Activated CD4-positive, alpha-beta T cell treated with anti-CD3 and anti-CD28 coated beads, Interleukin-2, amount 50 U/mL, for 24 hours (primary cell): Measurements from ENCODE around the gene RAB3IP.
"Not testable (repeated sequence)": the region's sequence is repeated elsewhere in the genome, so short reads cannot be mapped to it uniquely, and the experiment has no call there.

ENCODE experiments used
- DNase-seq, 2 donors: peaks; one replicate each; pipeline ENCODE4 v3.0.0-alpha.2; 2020; ENCODE audit warnings: low read depth in 1 of 2, low spot score in 1 of 2

Gene RAB3IP

GRCh38 chr12:69834576-69834975 lies 95.9 kb downstream of the RAB3IP start:
- DNase-seq = no peak

DNA sequence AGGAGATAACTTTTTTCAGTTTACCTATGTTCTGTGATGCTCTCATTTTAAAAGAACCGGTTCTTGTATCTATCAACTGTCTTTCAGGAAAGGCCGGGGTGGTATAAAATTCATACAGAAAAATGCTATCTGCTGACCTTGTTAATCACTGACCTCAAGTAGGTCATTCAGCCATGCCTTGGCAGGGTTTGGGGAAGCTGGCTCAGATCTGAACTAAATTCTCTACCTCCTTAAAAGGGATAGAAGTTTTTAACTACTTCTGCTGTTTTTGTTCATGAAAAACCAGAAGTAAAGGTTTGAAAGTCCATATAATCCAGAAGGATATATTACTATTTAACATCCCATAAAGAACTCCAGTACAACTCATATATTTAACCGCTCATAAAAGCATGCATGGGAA lies 96.4 kb downstream of the RAB3IP start:
- DNase-seq = no peak

GRCh38 chr12:69836015-69836414 lies 97.4 kb downstream of the RAB3IP start:
- no peak for DNase-seq

DNA sequence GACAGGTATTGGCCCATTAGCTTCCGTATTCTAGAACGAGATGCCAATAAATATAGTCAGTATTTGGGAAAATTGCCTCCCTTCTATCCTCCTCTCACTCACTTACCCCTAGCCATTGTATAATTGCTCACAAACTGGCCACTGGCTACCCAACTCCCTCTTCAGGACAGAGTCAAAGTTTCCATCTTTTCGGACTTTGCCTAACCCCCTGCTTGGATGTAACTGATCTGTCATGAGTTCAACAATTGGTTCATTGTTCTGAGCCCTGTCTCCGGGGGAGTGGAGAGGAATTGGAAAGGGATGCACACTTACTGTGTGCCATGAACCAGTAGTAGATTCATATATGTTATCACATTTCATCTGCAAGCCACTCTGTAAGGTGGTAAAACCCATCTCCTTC lies 98.5 kb downstream of the RAB3IP start:
- DNase-seq = no peak

DNA sequence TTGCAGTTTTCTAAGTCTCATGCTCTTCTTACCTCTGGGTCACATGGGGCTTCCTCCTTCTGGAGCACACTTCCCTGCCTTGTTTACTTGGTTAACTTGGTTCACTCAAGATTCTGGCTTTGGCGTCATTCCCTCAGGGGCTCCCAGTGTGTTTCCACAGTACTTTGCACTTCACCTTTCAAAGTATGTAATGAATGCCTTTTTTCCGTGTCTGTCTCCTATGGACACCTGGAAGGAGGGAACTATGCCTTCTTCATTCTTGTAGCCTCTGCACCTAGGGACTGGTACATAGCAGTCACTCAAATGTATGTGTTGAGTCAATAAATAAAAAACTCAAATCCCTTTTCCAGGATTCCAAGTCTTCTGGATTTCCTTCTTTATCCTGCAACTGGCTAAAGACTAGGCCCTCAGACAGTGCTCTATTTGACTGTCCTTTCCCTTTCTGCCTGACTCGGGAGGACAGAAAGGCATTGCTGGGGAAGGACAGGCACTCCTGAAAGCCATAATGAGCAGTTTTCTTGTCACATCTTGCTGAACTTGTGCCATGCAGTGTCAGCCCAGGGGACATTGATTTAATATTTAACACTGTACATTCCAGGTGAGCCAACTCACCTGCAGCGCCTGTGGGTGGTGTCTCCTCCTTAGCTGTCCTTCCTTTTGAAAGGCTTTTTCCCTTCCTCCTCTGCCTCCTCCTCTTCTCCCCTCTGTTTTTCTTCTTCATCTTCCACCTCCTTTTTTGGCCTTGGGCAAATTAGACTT lies 99.2 kb downstream of the RAB3IP start:
- no peak for DNase-seq

DNA sequence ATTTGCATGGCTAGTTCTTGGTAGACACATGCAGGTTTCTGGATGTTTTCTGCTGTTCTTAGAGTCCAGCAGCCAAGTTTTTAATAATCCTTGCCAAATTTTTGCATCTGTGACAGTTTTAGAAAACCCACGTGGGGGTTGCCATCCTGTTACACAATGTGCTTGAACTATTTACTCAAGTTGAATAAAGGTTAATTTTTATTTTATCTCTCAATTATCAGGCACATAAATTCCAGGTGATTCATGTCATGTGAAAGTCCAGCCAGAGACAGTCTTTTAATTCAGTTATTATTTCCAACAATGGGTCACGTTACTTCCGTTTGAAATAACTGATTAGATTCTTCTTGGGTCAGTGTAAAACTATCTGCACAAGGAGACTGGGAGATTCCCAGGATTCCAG lies 102.1 kb downstream of the RAB3IP start:
- no peak for DNase-seq

DNA sequence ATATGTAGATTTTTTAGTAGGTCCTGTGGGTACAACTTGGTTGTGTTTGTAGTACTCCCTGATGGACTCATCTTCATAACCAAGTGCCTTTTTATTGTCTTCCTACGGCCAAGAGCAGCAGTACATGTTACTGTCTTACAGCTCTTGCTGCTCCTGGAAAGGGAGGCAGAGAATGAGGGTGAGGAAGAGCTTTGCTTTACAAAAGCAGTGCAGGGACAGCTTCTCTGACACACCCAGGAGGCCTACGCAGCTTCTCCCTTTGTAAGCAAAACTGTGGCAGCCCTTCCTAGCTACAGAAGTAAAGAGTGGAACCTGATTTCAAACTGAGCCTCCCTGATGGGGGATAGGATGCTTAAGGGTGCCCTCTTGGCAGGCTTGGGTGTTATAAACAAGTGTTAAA lies 104.9 kb downstream of the RAB3IP start:
- no peak for DNase-seq

DNA sequence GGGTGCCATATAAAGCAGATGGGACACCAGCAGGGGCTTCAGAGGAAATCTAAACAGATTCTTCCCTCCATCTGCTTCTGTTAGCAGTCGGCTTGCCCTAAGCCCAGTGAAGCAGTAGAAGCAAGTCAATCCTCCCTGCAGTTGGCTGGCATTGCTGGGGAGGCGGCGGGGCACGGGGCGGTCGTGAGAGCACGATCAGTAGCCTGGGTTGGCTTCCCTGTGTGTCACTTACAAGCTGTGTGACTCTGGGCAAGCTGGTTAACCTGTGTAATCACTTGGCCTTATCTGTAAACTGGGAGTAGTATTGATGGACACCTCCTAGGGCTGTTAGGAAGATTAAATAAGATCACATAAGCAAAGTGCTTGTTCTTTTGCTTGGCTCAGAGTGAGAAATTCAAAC lies 105.8 kb downstream of the RAB3IP start:
- DNase-seq = no peak

GRCh38 chr12:69844836-69845235 lies 106.2 kb downstream of the RAB3IP start:
- no peak for DNase-seq

DNA sequence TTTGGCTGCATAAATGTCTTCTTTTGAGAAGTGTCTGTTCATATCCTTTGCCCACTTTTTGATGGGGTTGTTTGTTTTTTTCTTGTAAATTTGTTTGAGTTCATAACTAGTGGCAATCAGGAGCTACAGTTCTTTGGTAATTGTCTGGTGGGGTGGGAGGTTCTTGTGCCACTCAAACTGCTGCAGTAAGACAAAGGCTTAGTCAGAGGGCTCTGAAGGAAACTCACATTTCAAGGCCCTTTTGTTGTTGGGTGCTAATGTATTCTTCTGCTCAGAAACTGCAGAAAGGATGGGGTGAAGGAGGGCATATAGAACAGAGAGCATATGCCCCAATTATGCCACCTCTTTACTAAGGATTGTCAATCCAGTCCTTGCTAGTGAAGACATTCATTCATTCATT lies 108.3 kb downstream of the RAB3IP start:
- no peak for DNase-seq

DNA sequence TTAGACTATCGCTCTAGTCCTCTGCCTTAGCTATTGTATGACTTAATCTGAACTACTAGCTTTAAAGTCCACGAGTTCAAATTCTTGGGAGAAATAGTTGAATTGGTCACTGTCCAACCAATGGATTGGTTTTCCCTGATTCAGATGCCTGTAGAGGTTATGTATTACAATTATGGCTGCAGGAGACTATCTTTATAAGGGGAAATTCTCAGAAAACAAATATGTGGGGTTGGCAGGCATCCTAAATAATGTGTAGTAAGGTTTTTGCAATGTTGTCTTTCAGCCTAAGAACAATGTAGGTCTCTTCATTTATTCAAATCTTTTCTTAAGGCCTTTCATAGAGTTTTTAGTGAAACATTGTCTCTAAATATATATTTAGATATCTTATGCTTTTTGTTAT lies 113.3 kb downstream of the RAB3IP start:
- no peak for DNase-seq

DNA sequence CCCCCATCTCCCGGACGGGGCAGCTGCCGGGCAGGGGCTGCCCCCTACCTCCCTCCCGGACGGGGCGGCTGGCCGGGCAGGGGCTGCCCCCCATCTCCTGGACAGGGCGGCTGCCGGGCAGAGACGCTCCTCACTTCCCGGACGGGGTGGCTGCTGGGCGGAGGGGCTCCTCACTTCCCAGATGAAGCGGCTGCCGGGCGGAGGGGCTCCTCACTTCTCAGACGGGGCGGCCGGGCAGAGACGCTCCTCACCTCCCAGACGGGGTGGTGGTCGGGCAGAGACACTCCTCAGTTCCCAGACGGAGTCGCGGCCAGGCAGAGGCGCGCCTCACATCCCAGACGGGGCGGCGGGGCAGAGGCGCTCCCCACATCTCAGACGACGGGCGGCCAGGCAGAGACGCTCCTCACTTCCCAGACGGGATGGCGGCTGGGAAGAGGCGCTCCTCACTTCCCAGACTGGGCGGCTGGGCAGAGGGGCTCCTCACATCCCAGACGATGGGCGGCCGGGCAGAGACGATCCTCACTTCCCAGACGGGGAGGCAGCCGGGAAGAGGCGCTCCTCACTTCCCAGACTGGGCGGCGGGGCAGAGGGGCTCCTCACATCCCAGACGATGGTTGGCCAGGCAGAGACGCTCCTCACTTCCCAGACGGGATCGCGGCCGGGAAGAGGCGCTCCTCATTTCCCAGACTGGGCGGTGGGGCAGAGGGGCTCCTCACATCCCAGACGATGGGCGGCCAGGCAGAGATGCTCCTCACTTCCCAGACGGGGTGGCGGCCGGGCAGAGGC lies 114.7 kb downstream of the RAB3IP start:
- not testable (repeated sequence) for DNase-seq

DNA sequence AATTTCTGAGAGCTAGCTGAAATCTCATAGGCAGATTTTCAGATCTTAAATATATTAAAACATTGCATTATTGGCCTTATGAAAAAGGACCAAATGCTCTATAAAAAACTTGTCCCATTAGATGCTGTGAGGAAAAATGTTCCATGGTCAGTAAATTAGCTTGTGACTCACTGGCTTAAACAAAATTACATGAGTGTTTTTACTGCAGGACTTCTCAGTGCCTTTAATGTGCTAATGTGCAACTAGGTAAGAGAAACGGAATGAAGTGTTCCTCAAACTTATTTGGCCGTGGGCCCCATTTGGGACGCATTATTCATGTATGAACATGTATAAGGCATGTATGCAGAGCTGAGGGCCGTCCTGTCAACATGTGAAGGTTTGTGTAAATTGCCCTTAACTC lies 128.0 kb downstream of the RAB3IP start:
- no peak for DNase-seq

DNA sequence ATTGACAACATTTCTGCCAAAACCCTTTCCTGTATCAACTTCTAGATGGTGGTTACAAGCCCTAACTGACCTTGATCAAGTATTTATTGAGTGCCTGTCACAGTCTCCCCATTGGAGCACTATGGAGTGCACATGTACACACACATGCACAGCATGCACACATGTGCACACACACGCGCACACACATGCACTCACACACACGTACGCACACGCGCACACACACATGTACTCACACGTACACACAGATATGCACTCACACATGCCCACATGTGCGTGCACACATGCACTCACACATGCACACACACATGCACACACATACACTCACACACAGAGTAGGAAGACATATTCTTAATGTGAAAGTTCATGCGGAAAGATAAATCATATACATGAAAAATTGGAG lies 130.0 kb downstream of the RAB3IP start:
- DNase-seq = no peak

- no peak for DNase-seq
Observed at GRCh38 chr12:69872804-69873203, 134.1 kb downstream of the RAB3IP start.
